GM18508 (cell line): ENCODE measurements around the gene B3GAT3.
"Not testable (repeated sequence)": the region's sequence is repeated elsewhere in the genome, so short reads cannot be mapped to it uniquely, and the experiment has no call there.

ENCODE experiments used
- ATAC-seq: cut with Tn5 transposase; IDR thresholded peaks from one replicate; pipeline ENCODE4 v1.9.1; 2021; ENCODE audit warnings: moderate number of reproducible peaks; ENCODE audit not compliant: insufficient read depth, unreplicated experiment

The B3GAT3 gene

DNA sequence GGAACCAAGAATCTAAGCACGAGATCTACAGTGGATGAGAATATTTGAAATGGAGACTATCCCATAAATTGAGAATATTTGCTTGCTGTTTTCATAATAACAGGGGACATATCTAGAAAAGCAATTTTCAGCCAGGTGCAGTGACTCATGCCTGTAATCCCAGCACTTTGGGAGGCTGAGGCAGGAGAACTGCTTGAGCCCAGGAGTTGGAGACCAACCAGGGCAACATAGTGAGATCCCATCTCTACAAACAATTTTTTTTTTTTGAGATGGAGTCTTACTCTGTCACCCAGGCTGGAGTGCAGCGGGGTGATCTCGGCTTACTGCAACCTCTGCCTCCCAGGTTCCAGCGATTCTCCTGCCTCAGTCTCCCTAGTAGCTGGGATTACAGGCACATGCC, 40.1 kb downstream of the B3GAT3 start:
- ATAC-seq, result not testable (repeated sequence)

- no peak for ATAC-seq
Observed at GRCh38 chr11:62580959-62581715, 40.6 kb downstream of the B3GAT3 start.

- ATAC-seq, result no peak
Observed at GRCh38 chr11:62579252-62579651, 42.5 kb downstream of the B3GAT3 start.

- ATAC-seq, result no peak
Observed at GRCh38 chr11:62578541-62578940, 43.2 kb downstream of the B3GAT3 start.

DNA sequence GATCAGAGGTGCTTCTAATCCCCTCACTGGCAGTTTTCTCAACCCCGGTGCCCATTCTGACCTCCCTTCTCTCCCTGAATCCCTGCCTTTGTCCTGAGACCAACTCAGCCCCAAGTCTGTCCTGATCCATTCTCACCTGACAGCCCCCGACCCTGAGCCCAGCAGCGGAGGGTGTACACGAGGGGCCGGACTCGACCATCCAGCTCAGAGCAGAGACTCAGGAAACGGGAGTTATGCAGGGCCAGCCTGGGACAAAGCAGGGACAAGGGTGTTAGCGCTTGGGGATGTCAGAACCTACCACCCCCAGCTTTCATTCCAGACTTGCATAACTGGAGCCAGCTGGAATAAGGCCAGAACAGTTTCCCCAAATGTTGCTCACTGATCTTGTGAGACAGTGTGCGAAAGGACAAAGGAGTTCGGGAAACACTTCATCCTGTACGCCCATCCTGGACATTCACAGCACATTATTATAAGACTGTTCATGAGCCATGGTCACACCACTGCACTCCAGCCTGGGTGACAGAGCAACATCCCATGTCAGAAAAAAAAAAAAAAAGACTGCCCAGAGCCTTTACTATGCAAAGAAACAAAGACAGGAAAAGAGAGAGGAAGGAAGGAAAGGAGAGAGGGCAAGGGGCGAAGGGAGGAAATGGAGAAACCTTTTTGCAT, 44.6 kb downstream of the B3GAT3 start:
- no peak for ATAC-seq

DNA sequence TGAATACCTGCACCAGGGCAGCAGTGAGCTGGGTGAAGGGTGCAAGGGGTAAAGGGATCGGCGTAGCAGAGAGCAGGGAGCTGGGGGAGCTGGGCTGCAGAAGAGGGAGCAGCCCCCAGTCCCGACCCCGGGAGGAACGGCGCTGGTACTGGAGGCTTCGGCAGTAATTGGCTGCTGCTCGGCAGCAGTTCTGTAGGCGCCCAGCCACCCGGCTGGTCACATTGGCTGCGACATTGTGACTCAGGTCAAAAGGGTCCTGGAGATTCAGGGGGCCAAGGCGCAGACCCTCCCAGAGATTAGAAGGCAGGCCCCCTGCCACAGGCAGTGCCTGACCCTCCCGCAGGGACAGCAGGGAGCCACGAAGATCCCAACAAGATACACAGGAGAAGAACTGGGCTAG, 45.9 kb downstream of the B3GAT3 start:
- no peak for ATAC-seq

- no peak for ATAC-seq
Observed at GRCh38 chr11:62575156-62575555, 46.6 kb downstream of the B3GAT3 start.

- no peak for ATAC-seq
Observed at GRCh38 chr11:62574363-62575071, 47.3 kb downstream of the B3GAT3 start.

DNA sequence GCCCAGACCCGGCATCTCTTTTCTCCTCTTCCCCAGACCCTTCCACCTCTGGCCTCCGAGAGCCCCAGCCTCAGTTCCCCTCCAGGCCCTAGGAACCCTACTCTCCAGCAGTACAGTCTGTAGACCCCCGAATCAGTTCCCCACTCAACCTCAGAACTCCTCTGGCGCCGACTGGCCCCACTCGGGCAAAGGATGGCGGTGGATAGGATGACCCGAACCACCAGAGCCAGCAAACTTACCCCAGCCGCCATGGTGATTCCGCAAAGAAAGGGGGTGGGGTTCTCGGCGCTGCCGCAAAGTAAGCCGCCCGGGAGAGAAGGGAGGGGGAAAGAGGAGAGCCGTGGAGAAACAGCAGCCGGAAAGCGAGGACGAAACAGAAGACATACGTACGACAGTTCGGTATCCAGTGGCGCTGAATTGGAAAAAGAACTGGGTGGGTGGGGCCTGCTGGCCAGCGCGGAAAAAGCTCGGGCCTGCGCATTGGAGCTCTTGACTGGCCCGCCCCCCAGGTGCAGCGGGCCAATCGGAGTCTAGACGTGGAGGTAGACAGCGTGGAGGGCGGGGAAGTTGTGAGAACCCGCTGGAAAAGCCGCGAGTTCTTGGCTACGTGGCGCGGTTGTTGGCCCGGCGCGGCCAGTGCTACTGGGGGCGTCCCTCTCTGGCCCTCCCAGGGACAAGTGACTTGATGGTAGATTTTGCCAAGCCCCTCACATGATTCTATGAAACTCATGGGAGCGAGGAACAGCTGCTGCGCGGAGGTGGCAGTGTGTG, 48.0 kb downstream of the B3GAT3 start, which contains the start of gene EEF1G:
Gene EEF1G, minus strand, starts transcription at position 300 of the 771 bp plus-strand sequence. Its CDS starts 49 bp downstream, at position 251.
- peak; percentile 73 for ATAC-seq

DNA sequence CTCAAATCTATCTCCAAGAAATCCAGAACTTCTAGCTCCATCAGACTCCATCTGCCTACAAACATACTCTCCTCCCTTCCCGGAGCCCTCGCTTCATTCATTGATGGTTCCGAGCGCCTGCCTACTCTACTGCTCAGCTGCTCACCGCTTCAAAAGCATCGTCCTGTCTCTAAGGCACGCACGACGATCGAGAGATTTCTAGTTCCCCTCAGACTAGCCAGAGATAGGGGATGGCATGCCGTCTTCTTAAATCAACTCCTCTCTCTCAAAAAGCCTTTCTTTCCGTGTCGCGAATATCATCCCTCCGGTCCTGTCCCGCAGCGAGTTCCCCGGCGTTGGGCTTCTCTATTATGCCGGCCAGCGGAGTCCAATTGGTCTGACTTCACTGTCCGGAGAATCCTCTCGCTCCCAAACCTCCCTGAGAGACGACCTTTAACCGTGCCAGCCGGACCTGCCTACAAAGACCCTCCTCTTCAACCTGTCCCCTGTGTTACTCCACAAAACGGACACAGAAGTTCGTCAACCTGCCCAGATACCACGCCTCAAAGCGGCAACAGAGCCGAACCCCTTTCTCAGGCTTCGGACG, 48.7 kb downstream of the B3GAT3 start:
- ATAC-seq, result no peak

DNA sequence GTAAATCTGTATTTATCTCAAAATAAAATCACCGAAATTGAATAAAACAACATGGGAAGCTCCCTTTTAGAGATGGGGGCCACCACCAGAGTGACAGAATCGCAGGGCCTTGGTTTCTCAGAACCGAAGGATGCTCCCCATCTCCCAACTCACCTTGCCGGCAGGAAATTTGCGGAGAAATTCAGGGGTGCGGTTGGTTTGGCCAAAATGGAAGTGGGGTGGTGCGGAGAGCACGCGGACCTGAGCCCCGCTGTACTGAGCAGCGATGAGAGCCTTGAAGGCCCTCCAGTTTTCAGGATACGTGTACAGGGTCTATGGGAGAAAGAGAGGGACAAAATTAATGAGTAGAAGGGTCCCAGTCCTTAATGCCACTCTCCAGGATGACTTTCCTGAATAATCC, 49.4 kb downstream of the B3GAT3 start:
- ATAC-seq, result no peak

DNA sequence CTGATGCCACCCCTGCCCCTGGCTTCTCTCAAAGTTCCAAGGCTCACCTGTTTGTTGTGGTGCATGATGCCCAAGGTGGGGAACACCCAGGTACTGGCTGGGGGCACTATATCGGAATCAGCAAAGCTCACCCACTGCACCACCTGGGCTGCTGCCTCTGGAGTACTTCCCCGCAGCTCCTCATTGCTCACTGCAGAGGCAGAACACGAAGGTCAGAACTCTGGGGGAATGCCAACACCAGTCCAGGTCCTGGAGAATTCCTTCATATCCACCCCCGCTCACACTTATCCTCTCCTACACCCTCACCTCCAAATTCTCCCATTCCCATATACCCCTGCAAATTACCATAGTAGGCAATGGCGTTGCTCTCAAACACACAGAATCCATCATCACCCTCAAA, 50.3 kb downstream of the B3GAT3 start:
- ATAC-seq, result not testable (repeated sequence)

DNA sequence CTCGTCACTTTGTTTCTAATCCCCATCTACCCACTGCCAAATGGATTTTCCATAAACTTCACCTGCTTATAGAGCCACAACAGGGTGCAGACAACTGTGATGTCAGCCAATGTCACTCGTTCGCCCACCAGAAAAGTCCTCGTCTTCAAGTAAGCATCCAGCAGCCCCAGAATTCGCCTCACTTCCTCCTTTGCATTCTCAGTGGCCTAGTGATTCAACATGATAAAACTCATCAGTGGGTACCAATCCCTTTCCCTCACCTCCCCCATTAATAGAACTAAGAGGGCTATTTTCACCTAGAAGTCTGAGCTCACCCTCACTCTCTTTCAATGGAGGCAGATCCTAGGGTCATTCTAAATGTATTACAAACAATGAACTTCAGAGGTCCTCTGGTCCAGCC, 50.9 kb downstream of the B3GAT3 start:
- not testable (repeated sequence) for ATAC-seq

GRCh38 chr11:62569611-62570010, 52.2 kb downstream of the B3GAT3 start:
- ATAC-seq, result no peak

DNA sequence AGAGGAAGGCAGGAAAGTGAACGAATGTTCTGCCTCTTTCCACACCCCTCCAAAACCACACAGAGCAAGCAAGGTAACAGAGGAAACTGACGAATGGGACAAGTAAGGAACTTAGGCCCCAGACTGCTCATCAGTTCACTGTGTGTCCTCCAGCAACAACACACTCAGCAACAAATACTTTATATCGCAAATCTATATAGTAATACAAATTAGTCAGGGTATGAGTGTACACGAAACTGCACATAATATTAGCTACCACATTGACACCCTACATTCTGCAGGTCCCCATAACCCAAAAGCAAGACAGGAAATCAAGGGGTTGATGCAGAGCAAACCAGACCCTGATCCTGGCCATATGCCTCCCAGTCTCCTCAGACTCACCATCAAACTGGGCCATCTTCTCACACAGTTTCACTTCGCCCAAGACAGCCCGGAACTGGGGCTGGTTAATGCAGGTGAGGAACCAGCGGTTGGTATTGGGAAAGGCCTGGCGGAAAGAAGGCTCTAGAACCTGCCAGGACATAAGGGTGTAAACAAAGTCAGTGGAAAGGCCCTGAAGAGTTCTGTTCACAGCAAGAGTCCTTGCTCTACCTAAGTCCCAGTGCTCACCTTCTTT, 54.7 kb downstream of the B3GAT3 start:
- no peak for ATAC-seq

GRCh38 chr11:62566247-62566646, 55.5 kb downstream of the B3GAT3 start:
- ATAC-seq, result no peak
